K562 (cell line): ENCODE data around the gene CHCHD4. TPM values are rescaled to one million over a fixed set of nuclear protein-coding genes. Genes with fewer than 3 reads are reported as not detected.

Experiments used
- ATAC-seq: fragments of 200-7000 bp; cut with Tn5 transposase; 3 replicates; pipeline ENCODE4 v1.9.1; 2020; ENCODE audit warnings: moderate library complexity
- Bru-seq: library from RNA; stranded (reverse); fragments of 400-500 nt; gene quantifications from one replicate; lab custom pipeline; 2021; lab: Mats Ljungman, UMichigan
- BruChase-seq, 2 experiments: library from RNA; stranded (reverse); fragments of 400-500 nt; gene quantifications; one replicate each; lab custom pipeline; 2021; lab: Mats Ljungman, UMichigan
- BruUV-seq: library from RNA; stranded (reverse); fragments of 400-500 nt; replicated peaks from 2 replicates; lab custom pipeline; 2021; lab: Mats Ljungman, UMichigan
- CTCF ChIA-PET: fragments of 300-600 bp; formaldehyde crosslinking; extraction: SDS; loops from one replicate; lab custom pipeline; 2021; ENCODE audit warnings: low intra/inter-chr PET ratio; lab: Yijun Ruan, JAX
- POLR2A ChIA-PET: fragments of 300-600, 350-650 bp; sonication (Branson Sonifier 250); formaldehyde crosslinking; extraction: SDS; loops from one replicate; lab custom pipeline; 2021; ENCODE audit warnings: antibody characterized with exemption, inconsistent platforms; lab: Yijun Ruan, JAX
- DNase-seq, 4 experiments: peaks; one replicate each; pipeline versions ENCODE4 v3.0.0 to v3.0.0-alpha.2; 2011 to 2018; ENCODE audit warnings: low spot score in 3 of 4, mixed read lengths in 3 of 4; ENCODE audit errors: extremely low read depth in 1 of 4
- FAIRE-seq: peaks from 2 replicates; lab custom pipeline; 2011; peaks lifted over from hg19 to GRCh38; lab: Jason Lieb, UNC
- H2AFZ ChIP-seq: 2 replicates; pipeline ENCODE4 v1.6.0; 2011; ENCODE audit warnings: low read depth, low read length, control low read depth, inconsistent platforms
- H3K27ac ChIP-seq: fragments of 200-600 bp; 3 replicates; pipeline ENCODE4 v1.8.0; 2011; ENCODE audit warnings: low read depth, mild to moderate bottlenecking, control low read depth, inconsistent platforms, low read length, moderate library complexity, mixed read lengths; ENCODE audit errors: extremely low read depth
- H3K27me3 ChIP-seq, 2 experiments: fragments of 300-600 bp in 1 of 2; 2 replicates in 1 of 2; 3 replicates in 1 of 2; pipeline versions ENCODE4 v1.6.0 to v1.8.0; 2011; ENCODE audit warnings: inconsistent platforms in 2 of 2, low read length in 2 of 2, mild to moderate bottlenecking in 1 of 2, mixed read lengths in 1 of 2, moderate library complexity in 1 of 2; ENCODE audit not compliant: control insufficient read depth in 2 of 2, insufficient read depth in 2 of 2
- H3K36me3 ChIP-seq: fragments of 300-600 bp; 3 replicates; pipeline ENCODE4 v1.8.0; 2011; ENCODE audit warnings: mild to moderate bottlenecking, low read length, inconsistent platforms; ENCODE audit not compliant: control insufficient read depth, insufficient read depth
- H3K4me1 ChIP-seq, 2 experiments: fragments of 200-600 bp in 1 of 2; replicated peaks in 1 of 2; 2 replicates in 1 of 2; 3 replicates in 1 of 2; pipeline versions ENCODE4 v1.5.1 to v1.8.0; 2011; ENCODE audit warnings: inconsistent platforms in 2 of 2, low read length in 2 of 2, mild to moderate bottlenecking in 1 of 2, mixed read lengths in 1 of 2, moderate library complexity in 1 of 2; ENCODE audit not compliant: control insufficient read depth in 2 of 2, insufficient read depth in 2 of 2
- H3K4me2 ChIP-seq: 2 replicates; pipeline ENCODE4 v1.6.1; 2011; ENCODE audit warnings: low read length, control low read depth, inconsistent platforms, mixed read lengths; ENCODE audit not compliant: insufficient read depth
- H3K4me3 ChIP-seq: fragments of 200-600 bp; sonication (generic), shearing (Covaris generic); 2 replicates; pipeline ENCODE4 v1.5.1; 2016; ENCODE audit warnings: control low read depth, inconsistent platforms
- H3K79me2 ChIP-seq: fragments of 200-600 bp; 3 replicates; pipeline ENCODE4 v1.8.0; 2011; ENCODE audit warnings: low read length, inconsistent platforms; ENCODE audit not compliant: control insufficient read depth, insufficient read depth
- H3K9ac ChIP-seq, 2 experiments: 2 replicates each; pipeline versions ENCODE4 v1.6.0 to v1.6.1; 2011; ENCODE audit warnings: low read depth in 2 of 2, low read length in 2 of 2, control low read depth in 1 of 2, inconsistent platforms in 1 of 2, mild to moderate bottlenecking in 1 of 2, mixed read lengths in 1 of 2; ENCODE audit not compliant: insufficient read depth in 1 of 2
- H3K9me1 ChIP-seq: one replicate; pipeline ENCODE4 v1.6.0; 2011; ENCODE audit warnings: inconsistent platforms, mild to moderate bottlenecking, low read length, moderate library complexity; ENCODE audit not compliant: control insufficient read depth, insufficient read depth
- H3K9me3 ChIP-seq: replicated peaks from 2 replicates; pipeline ENCODE4 v1.5.1; 2011; ENCODE audit warnings: low read depth, low read length, inconsistent platforms; ENCODE audit not compliant: control insufficient read depth, insufficient read depth
- H4K20me1 ChIP-seq: replicated peaks from 2 replicates; pipeline ENCODE4 v1.6.1; 2011; ENCODE audit warnings: low read length, inconsistent platforms, mixed read lengths; ENCODE audit not compliant: control insufficient read depth, insufficient read depth
- MCM7 ChIP-seq, 2 experiments: fragments of 450-650 bp; IDR thresholded peaks; 2 replicates each; pipeline ENCODE4 v1.6.1; 2016 to 2018
- NCOA1 ChIP-seq: fragments of 450-650 bp; IDR thresholded peaks from 2 replicates; pipeline ENCODE4 v1.6.1; 2016; ENCODE audit warnings: low read depth
- ZBTB17 ChIP-seq: fragments of 450-650 bp; formaldehyde crosslinking; IDR thresholded peaks from 2 replicates; pipeline ENCODE4 v1.4.0; 2020; ENCODE audit warnings: mild to moderate bottlenecking
- ZNF217 ChIP-seq: sonication (generic); formaldehyde crosslinking; IDR thresholded peaks from 2 replicates; pipeline ENCODE4 v1.8.0; 2022; ENCODE audit warnings: mild to moderate bottlenecking, missing genetic modification reagents
- WGBS: fragments of 100-300 bp; shearing (Covaris generic); methylation state at CpG from one replicate; pipeline ENCODE4 v1.1.6; 2016; ENCODE audit warnings: low coverage, mixed read lengths; ENCODE audit not compliant: insufficient coverage; ENCODE audit errors: missing lambda C conversion rate; 5-methylcytosine and 5-hydroxymethylcytosine counted together
- in situ Hi-C: fragments of 300-500 bp; cut with MboI; formaldehyde crosslinking; loops from 4 replicates; pipeline ENCODE4 v1.15.0; 2018; ENCODE audit warnings: inconsistent platforms, mixed read lengths
- intact Hi-C: fragments of 100-400 bp; cut with micrococcal nuclease; formaldehyde crosslinking; loops from 2 replicates; pipeline ENCODE4 v1.14.2; 2022
- long read RNA-seq, 3 experiments: library from polyadenylated mRNA in 2 of 3; library from RNA in 1 of 3; unstranded in 2 of 3; stranded (forward) in 1 of 3; transcript quantifications; one replicate each; pipeline ENCODE4 v2.0.0, GENCODE V29; 2019 to 2022
- polyA minus RNA-seq, 3 experiments: library from RNA; depleted of rRNA, polyadenylated mRNA; stranded (reverse); fragments of >200 nt; gene quantifications; 2 replicates each; pipeline ENCODE4 v1.2.3, GENCODE V29; 2011
- polyA plus RNA-seq, 8 experiments: library from polyadenylated mRNA; depleted of rRNA in 4 of 8; stranded (reverse) in 5 of 8; unstranded in 3 of 8; fragments of >200 nt; fragmentation: Nextera tagmentation in 2 of 8; fragmentation: Illumina TruSeq in 1 of 8; extraction: Ambion mirVana in 2 of 8; extraction: Trizol in 1 of 8; gene quantifications; 2 replicates each; pipeline versions ENCODE4 v1.2.1 to v1.2.3, GENCODE V29; 2011 to 2014; ENCODE audit warnings: inconsistent platforms in 1 of 8, missing spikeins in 1 of 8
- total RNA-seq, 7 experiments: library from RNA; depleted of rRNA in 6 of 7; stranded (reverse); fragments of >200 nt in 6 of 7; fragmentation: Illumina TruSeq in 2 of 7; extraction: Trizol in 2 of 7; gene quantifications; 2 replicates each; pipeline versions ENCODE4 v1.2.1 to v1.2.3, GENCODE V29; 2011 to 2021; ENCODE audit warnings: low replicate concordance in 1 of 7
- TF ChIP-seq, protein P1 (sequence below), 2 experiments: fragments of 450-650 bp in 1 of 2; sonication (generic) in 1 of 2; formaldehyde crosslinking; conservative IDR thresholded peaks; 2 replicates each; pipeline versions ENCODE4 v1.4.0 to v1.8.1; 2020 to 2022; ENCODE audit warnings: mild to moderate bottlenecking in 1 of 2, missing genetic modification reagents in 1 of 2
- TF ChIP-seq, protein P2 (sequence below), 2 experiments: IDR thresholded peaks; 2 replicates each; pipeline ENCODE4 v1.6.1; 2011; ENCODE audit warnings: borderline replicate concordance in 1 of 2, control low read depth in 1 of 2, low read depth in 1 of 2, low read length in 1 of 2, mild to moderate bottlenecking in 1 of 2, mixed read lengths in 1 of 2, moderate library complexity in 1 of 2; ENCODE audit not compliant: insufficient read depth in 1 of 2, insufficient read length in 1 of 2, poor library complexity in 1 of 2, severe bottlenecking in 1 of 2; ENCODE audit errors: extremely low read depth in 1 of 2
- TF ChIP-seq, protein P3 (sequence below): fragments of 200-800 bp; sonication (Bioruptor generic); IDR thresholded peaks from 2 replicates; pipeline ENCODE4 v1.6.1; 2017; ENCODE audit warnings: missing genetic modification characterization, missing compliant biosample characterization
- TF ChIP-seq, protein P4 (sequence below): sonication (generic); formaldehyde crosslinking; IDR thresholded peaks from 2 replicates; pipeline ENCODE4 v1.8.1; 2023; ENCODE audit warnings: mild to moderate bottlenecking, missing genetic modification reagents

Gene CHCHD4
- 8.4 and 13.9 TPM in 2 replicates for total RNA-seq (2011; cell fraction: chromatin; rRNA removed; ENCODE audit: low replicate concordance)
- total RNA-seq (2011; cell fraction: nucleolus; rRNA removed): 7.5 and 9.3 TPM in 2 replicates
- total RNA-seq (2011; cell fraction: nucleoplasm; rRNA removed): 11.0 and 15.7 TPM in 2 replicates
- total RNA-seq (2014; rRNA removed) (70.9 and 77.2 TPM in 2 replicates), total RNA-seq (2014; rRNA removed; fragmentation: Illumina TruSeq; extraction: Trizol) (70.9 and 79.2 TPM in 2 replicates), total RNA-seq (2015; rRNA removed; fragmentation: Illumina TruSeq; extraction: Trizol) (56.5 and 61.2 TPM in 2 replicates), total RNA-seq (2021) (53.5 and 55.4 TPM in 2 replicates), polyA plus RNA-seq (2011; rRNA removed) (46.2 and 68.4 TPM in 2 replicates), polyA plus RNA-seq (2014; fragmentation: Illumina TruSeq; extraction: Trizol) (89.0 and 105 TPM in 2 replicates), polyA plus RNA-seq (2014; fragmentation: Nextera tagmentation; extraction: Ambion mirVana) (100 to 1,000 TPM; 152 to 225 TPM), polyA plus RNA-seq (2014; rRNA removed) (81.3 and 81.7 TPM in 2 replicates), polyA minus RNA-seq (2011; rRNA and poly(A)+ RNA removed) (48.2 and 54.4 TPM in 2 replicates), Bru-seq, nascent RNA (percentile 94 among the genes with signal in this experiment), BruChase-seq, experiment 1, labeled RNA remaining after a 2-hour chase (percentile 83 among the genes with signal in this experiment), BruChase-seq, experiment 2, labeled RNA remaining after a 6-hour chase (percentile 80 among the genes with signal in this experiment)
- 27.7 and 40.4 TPM in 2 replicates for polyA plus RNA-seq (2011; cell fraction: cytosol; rRNA removed)
- 15.4 and 19.6 TPM in 2 replicates for polyA plus RNA-seq (2011; cell fraction: nucleus; rRNA removed)
- 32.4 and 47.1 TPM in 2 replicates for polyA plus RNA-seq (2012)
- polyA minus RNA-seq (2011; cell fraction: cytosol; rRNA and poly(A)+ RNA removed): 19.5 and 24.8 TPM in 2 replicates
- polyA minus RNA-seq (2011; cell fraction: nucleus; rRNA and poly(A)+ RNA removed): 6.1 and 12.2 TPM in 2 replicates
- long read RNA-seq, experiment 1, transcript CHCHD4-202 (3 exons, 1,405 nt): major isoform, 130 of 176 reads
- long read RNA-seq, experiment 1, transcript CHCHD4-201 (4 exons, 1,603 nt): minor isoform, 16 of 176 reads
- long read RNA-seq, experiment 1, partial matches to known transcripts: 2 of 176 reads
- long read RNA-seq, experiment 1, other reads (novel, unspliced or antisense): 28 of 176 reads
- long read RNA-seq, experiment 2, transcript CHCHD4-201 (4 exons, 1,603 nt): minor isoform, 6 of 89 reads
- long read RNA-seq, experiment 2, transcript CHCHD4-202 (3 exons, 1,405 nt): major isoform, 59 of 89 reads
- long read RNA-seq, experiment 2, partial matches to known transcripts: 3 of 89 reads
- long read RNA-seq, experiment 2, other reads (novel, unspliced or antisense): 21 of 89 reads
- long read RNA-seq, experiment 3, transcript CHCHD4-201 (4 exons, 1,603 nt): minor isoform, 15 of 95 reads
- long read RNA-seq, experiment 3, transcript CHCHD4-202 (3 exons, 1,405 nt): major isoform, 76 of 95 reads
- long read RNA-seq, experiment 3, partial matches to known transcripts: 0 of 95 reads
- long read RNA-seq, experiment 3, other reads (novel, unspliced or antisense): 4 of 95 reads

DNA sequence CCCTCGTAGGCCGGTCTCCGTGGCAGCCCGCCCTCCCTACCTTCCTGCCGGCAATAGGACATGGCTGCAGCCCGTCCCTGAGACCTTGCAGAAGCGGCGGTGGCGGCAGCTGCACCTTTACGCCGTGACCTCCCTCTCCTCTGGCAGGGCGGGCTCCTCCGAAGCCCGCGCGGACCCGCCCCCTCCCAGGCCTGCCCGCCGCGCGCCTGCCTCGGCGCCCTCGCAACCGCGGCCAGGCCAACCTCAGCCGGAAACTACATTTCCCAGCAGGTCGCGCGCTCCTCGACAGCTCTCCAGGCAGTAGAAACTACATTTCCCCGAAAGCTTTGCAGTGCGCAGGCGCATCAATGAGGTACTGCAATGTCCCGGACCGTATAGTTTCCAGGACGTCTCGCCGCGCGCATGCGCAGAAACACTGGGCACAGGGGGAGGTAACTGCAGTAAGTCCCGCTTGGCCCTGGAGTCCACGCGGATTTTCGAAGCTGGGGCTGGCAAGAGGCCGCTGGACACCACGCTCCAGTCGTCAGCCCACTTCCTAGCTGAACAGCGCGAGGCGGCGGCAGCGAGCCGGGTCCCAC is at the start of gene CHCHD4, which contains the start of gene TMEM43:
TSS of gene CHCHD4 (minus strand) at position 256 of the 578 bp plus-strand sequence. CDS start at position 62, 194 bp downstream.
TSS of gene TMEM43 (plus strand) at position 438 of the 578 bp plus-strand sequence. CDS start 142 bp downstream, outside the sequence.
- Histone ChIP-seq H3K4me1 (peaks cover 35 to 45% of the 10 kb centered on the region in 2 experiments), H3K4me3 (peak within 1 kb of the TSS; percentile 72), H2AFZ (peak within 1 kb of the TSS; percentile 97), H4K20me1 (peaks cover 10% of the 10 kb centered on the region; the same call in 1 of the 2 replicates), H3K9me3 (peaks cover 23% of the 10 kb centered on the region), H3K79me2 (peaks cover 85% of the 10 kb centered on the region), H3K27me3 (no peaks in the 10 kb centered on the region), H3K9ac (peak within 1 kb of the TSS; percentile 88 to 97), H3K4me2 (peak within 1 kb of the TSS; percentile 95), H3K9me1 (peaks cover 5% of the 10 kb centered on the region), H3K27ac (peak within 1 kb of the TSS; percentile 86), H3K36me3 (peaks cover 63% of the 10 kb centered on the region)
- peak; percentile 83 for ATAC-seq
- ChIA-PET CTCF (no interaction called here), POLR2A (interaction anchor here (0.6 to 3.5 kb wide), 15 partner anchors 8 to 389 kb away, joined by 3 to 24 read pairs (median 5); partner anchors contain the start of genes LSM3 and XPC)
- BruUV-seq: no TSS peak
- intact Hi-C loops (loop anchor here (1.0 to 10.0 kb wide), 3 partner anchors 54 to 470 kb away; partner anchors contain the start of genes LSM3 and XPC), in situ Hi-C loops (loop anchor here (5.0 kb wide), 1 partner anchor 227 kb away; no protein-coding TSS in a partner anchor)
- WGBS: 1% methylated on average over 49 of the region's 55 CpGs
- DNase-seq: peak; percentile 98 to 100 (median 99)
- FAIRE-seq: peak; percentile 95
- TF ChIP-seq, protein P1, sequence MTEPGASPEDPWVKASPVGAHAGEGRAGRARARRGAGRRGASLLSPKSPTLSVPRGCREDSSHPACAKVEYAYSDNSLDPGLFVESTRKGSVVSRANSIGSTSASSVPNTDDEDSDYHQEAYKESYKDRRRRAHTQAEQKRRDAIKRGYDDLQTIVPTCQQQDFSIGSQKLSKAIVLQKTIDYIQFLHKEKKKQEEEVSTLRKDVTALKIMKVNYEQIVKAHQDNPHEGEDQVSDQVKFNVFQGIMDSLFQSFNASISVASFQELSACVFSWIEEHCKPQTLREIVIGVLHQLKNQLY (CRISPR knock-in tag; conservative IDR thresholded peaks at IDR 0.05): no peak
- TF ChIP-seq NCOA1 (no peak), ZNF217 (CRISPR knock-in tag) (no peak), MCM7 (IDR thresholded peaks at IDR 0.05) (no peak), ZBTB17 (CRISPR knock-in tag) (0 out of 2 replicates have a peak, but pooled peaks have one; percentile 18)
- TF ChIP-seq, protein P2, sequence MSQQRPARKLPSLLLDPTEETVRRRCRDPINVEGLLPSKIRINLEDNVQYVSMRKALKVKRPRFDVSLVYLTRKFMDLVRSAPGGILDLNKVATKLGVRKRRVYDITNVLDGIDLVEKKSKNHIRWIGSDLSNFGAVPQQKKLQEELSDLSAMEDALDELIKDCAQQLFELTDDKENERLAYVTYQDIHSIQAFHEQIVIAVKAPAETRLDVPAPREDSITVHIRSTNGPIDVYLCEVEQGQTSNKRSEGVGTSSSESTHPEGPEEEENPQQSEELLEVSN (IDR thresholded peaks at IDR 0.05; ENCODE audit: borderline replicate concordance in 1 of 2, extremely low read depth in 1 of 2, insufficient read depth in 1 of 2, insufficient read length in 1 of 2, low read depth in 1 of 2, low read length in 1 of 2, poor library complexity in 1 of 2, severe bottlenecking in 1 of 2): peak; percentile 55 to 67
- TF ChIP-seq, protein P3, sequence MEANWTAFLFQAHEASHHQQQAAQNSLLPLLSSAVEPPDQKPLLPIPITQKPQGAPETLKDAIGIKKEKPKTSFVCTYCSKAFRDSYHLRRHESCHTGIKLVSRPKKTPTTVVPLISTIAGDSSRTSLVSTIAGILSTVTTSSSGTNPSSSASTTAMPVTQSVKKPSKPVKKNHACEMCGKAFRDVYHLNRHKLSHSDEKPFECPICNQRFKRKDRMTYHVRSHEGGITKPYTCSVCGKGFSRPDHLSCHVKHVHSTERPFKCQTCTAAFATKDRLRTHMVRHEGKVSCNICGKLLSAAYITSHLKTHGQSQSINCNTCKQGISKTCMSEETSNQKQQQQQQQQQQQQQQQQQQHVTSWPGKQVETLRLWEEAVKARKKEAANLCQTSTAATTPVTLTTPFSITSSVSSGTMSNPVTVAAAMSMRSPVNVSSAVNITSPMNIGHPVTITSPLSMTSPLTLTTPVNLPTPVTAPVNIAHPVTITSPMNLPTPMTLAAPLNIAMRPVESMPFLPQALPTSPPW (CRISPR knock-in tag): peak; percentile 74; the same call in 1 of the 2 replicates
- TF ChIP-seq, protein P4, sequence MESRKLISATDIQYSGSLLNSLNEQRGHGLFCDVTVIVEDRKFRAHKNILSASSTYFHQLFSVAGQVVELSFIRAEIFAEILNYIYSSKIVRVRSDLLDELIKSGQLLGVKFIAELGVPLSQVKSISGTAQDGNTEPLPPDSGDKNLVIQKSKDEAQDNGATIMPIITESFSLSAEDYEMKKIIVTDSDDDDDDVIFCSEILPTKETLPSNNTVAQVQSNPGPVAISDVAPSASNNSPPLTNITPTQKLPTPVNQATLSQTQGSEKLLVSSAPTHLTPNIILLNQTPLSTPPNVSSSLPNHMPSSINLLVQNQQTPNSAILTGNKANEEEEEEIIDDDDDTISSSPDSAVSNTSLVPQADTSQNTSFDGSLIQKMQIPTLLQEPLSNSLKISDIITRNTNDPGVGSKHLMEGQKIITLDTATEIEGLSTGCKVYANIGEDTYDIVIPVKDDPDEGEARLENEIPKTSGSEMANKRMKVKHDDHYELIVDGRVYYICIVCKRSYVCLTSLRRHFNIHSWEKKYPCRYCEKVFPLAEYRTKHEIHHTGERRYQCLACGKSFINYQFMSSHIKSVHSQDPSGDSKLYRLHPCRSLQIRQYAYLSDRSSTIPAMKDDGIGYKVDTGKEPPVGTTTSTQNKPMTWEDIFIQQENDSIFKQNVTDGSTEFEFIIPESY (CRISPR knock-in tag): 0 out of 2 replicates have a peak, but pooled peaks have one; percentile 4
